Smooth muscle cell (in vitro differentiated cells): ENCODE results near the gene CBLB. TPM values are rescaled to one million over a fixed set of nuclear protein-coding genes. Genes with fewer than 3 reads are reported as not detected.
"Not testable (repeated sequence)": the region's sequence is repeated elsewhere in the genome, so short reads cannot be mapped to it uniquely, and the experiment has no call there.

Experiments
- DNase-seq: peaks from one replicate; lab custom pipeline; 2025; ENCODE audit not compliant: unreplicated experiment; lab: John Stamatoyannopoulos, UW
- H2AFZ ChIP-seq: fragments of 200-600 bp; sonication (generic); 2 replicates; pipeline ENCODE4 v1.6.0; 2016; ENCODE audit warnings: antibody characterized with exemption, low read depth, mild to moderate bottlenecking
- H3F3A ChIP-seq: fragments of 200-600 bp; sonication (generic); 2 replicates; pipeline ENCODE4 v1.6.0; 2017; ENCODE audit warnings: antibody characterized with exemption, low read depth
- H3K27ac ChIP-seq: fragments of 200-600 bp; sonication (generic); 2 replicates; pipeline ENCODE4 v1.5.1; 2016; ENCODE audit warnings: low read depth, mild to moderate bottlenecking
- H3K27me3 ChIP-seq: fragments of 200-600 bp; sonication (generic); 2 replicates; pipeline ENCODE4 v1.6.1; 2016; ENCODE audit warnings: low read depth, mild to moderate bottlenecking
- H3K36me3 ChIP-seq: fragments of 200-600 bp; sonication (generic); 2 replicates; pipeline ENCODE4 v1.5.1; 2016; ENCODE audit warnings: low read depth
- H3K4me1 ChIP-seq: fragments of 200-600 bp; sonication (generic); 2 replicates; pipeline ENCODE4 v1.5.1; 2016; ENCODE audit warnings: low read depth
- H3K4me2 ChIP-seq: fragments of 200-600 bp; sonication (generic); 2 replicates; pipeline ENCODE4 v1.6.0; 2016; ENCODE audit warnings: mild to moderate bottlenecking
- H3K4me3 ChIP-seq: fragments of 200-600 bp; sonication (generic); 2 replicates; pipeline ENCODE4 v1.5.1; 2016; ENCODE audit warnings: mild to moderate bottlenecking
- H3K79me2 ChIP-seq: fragments of 200-600 bp; sonication (generic); 2 replicates; pipeline ENCODE4 v1.6.0; 2016; ENCODE audit warnings: low read depth, mild to moderate bottlenecking
- H3K9ac ChIP-seq: fragments of 200-600 bp; sonication (generic); 2 replicates; pipeline ENCODE4 v1.6.0; 2016; ENCODE audit warnings: low read depth
- H3K9me3 ChIP-seq: fragments of 200-600 bp; sonication (generic); replicated peaks from 2 replicates; pipeline ENCODE4 v1.5.1; 2016; ENCODE audit warnings: low read depth
- H4K20me1 ChIP-seq: fragments of 200-600 bp; sonication (generic); 2 replicates; pipeline ENCODE4 v1.6.0; 2016; ENCODE audit warnings: low read depth
- WGBS: methylation state at CpG from one replicate; pipeline ENCODE4 v1.1.7; 2016; ENCODE audit warnings: low lambda C conversion rate; 5-methylcytosine and 5-hydroxymethylcytosine counted together
- polyA plus RNA-seq: library from polyadenylated mRNA; unstranded; fragments of >200 nt; fragmentation: Nextera tagmentation; extraction: Ambion mirVana; gene quantifications from 2 replicates; pipeline ENCODE4 v1.2.1, GENCODE V29; 2016
- total RNA-seq: library from RNA; depleted of rRNA; stranded (reverse); fragments of >200 nt; gene quantifications from 2 replicates; pipeline ENCODE4 v1.2.3, GENCODE V29; 2014
- TF ChIP-seq, protein P1 (sequence below): fragments of 200-600 bp; sonication (generic); IDR thresholded peaks from 2 replicates; pipeline ENCODE4 v1.5.1; 2017; ENCODE audit warnings: borderline replicate concordance, mild to moderate bottlenecking, antibody characterized with exemption; ENCODE audit not compliant: insufficient read depth, poor library complexity, severe bottlenecking

Gene CBLB
- total and polyA plus RNA-seq, 2 experiments from 2014 or later, result 13.9 to 38.9 TPM

DNA sequence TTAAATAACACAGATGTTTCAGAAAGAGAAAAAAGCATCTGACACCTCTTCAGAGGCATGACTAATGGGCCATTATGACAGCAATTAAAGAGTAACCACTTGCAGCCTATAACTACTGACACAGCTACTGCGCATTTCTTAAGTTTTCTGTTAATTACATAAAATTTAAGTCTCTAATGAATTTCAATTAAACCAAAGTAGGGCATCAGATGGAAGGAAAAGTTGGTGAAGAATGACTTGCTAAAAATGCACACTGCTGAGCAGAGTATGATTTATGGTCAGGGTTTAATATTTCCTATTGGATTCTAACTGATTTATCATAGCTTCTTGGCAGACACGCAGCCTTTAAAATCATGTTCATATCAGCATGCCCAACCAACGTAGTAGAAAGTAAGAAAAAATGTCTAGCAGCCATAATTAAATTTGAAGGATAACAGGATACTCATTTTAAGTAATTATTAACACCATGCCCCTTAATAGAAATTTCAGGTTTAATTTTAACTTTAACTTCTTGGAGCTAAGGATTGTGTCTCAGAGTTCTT is 140.0 kb downstream of the CBLB start:
- H3K4me1 ChIP-seq, result no peaks in the 10 kb centered on the region
- no peaks in the 10 kb centered on the region for H4K20me1 ChIP-seq
- H3K79me2 ChIP-seq, result no peaks in the 10 kb centered on the region
- no peak overlapping the region for H3K4me3 ChIP-seq
- H2AFZ ChIP-seq, result no peak overlapping the region
- H3K27me3 ChIP-seq, result no peaks in the 10 kb centered on the region
- TF ChIP-seq, protein P1, sequence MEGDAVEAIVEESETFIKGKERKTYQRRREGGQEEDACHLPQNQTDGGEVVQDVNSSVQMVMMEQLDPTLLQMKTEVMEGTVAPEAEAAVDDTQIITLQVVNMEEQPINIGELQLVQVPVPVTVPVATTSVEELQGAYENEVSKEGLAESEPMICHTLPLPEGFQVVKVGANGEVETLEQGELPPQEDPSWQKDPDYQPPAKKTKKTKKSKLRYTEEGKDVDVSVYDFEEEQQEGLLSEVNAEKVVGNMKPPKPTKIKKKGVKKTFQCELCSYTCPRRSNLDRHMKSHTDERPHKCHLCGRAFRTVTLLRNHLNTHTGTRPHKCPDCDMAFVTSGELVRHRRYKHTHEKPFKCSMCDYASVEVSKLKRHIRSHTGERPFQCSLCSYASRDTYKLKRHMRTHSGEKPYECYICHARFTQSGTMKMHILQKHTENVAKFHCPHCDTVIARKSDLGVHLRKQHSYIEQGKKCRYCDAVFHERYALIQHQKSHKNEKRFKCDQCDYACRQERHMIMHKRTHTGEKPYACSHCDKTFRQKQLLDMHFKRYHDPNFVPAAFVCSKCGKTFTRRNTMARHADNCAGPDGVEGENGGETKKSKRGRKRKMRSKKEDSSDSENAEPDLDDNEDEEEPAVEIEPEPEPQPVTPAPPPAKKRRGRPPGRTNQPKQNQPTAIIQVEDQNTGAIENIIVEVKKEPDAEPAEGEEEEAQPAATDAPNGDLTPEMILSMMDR, result no peak
- no peak overlapping the region for H3K9ac ChIP-seq
- 68% methylated on average over 3 of the region's 3 CpGs for WGBS
- peaks cover 19% of the 10 kb centered on the region for H3K36me3 ChIP-seq
- no peak overlapping the region for H3K4me2 ChIP-seq
- no peaks in the 10 kb centered on the region for H3F3A ChIP-seq
- H3K9me3 ChIP-seq, result no peaks in the 10 kb centered on the region
- no peak overlapping the region for H3K27ac ChIP-seq
- DNase-seq, result no peak

GRCh38 chr3:105727036-105727435 is 141.8 kb downstream of the CBLB start:
- H3K4me1 ChIP-seq, H3K4me2 ChIP-seq, DNase-seq, H3K79me2 ChIP-seq, H3K9me3 ChIP-seq, H3K9ac ChIP-seq, H3F3A ChIP-seq, H3K27ac ChIP-seq, H3K27me3 ChIP-seq, H2AFZ ChIP-seq, H4K20me1 ChIP-seq, H3K4me3 ChIP-seq: not testable (repeated sequence)
- peaks cover 19% of the 10 kb centered on the region for H3K36me3 ChIP-seq
- WGBS, result 100% methylated on average over 3 of the region's 3 CpGs

- Histone ChIP-seq H3K27me3 (no peaks in the 10 kb centered on the region), H3K4me3 (no peak overlapping the region), H3K27ac (no peak overlapping the region), H4K20me1 (no peaks in the 10 kb centered on the region), H2AFZ (no peak overlapping the region), H3K4me2 (no peak overlapping the region), H3K79me2 (no peaks in the 10 kb centered on the region), H3K36me3 (peaks cover 24% of the 10 kb centered on the region), H3K9ac (no peak overlapping the region), H3K4me1 (no peaks in the 10 kb centered on the region), H3F3A (no peaks in the 10 kb centered on the region), H3K9me3 (no peaks in the 10 kb centered on the region)
- TF ChIP-seq, protein P1, result no peak
- WGBS, result 91% methylated on average over 3 of the region's 3 CpGs
- no peak for DNase-seq
These were observed 145.8 kb downstream of the CBLB start for GRCh38 chr3:105722943-105723556.

DNA sequence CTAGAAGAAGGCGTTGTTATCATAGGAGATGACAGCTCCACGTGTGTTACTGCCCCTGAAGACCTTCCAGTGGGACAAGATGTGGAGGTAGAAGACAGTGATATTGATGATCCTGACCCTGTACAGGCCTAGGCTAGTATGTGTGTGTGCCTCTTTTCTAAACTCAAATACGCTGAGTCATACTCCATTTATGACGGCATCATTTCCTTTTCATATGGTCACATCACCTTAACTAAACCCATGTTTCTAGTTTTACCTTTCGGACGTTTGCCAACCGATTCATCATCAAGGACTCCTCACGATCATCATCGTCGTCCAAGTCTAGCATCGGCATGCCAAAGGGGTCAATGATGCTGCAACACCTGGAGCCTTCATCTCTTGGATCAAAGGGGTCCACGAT is 149.0 kb downstream of the CBLB start:
- Histone ChIP-seq H3K9me3 (no peaks in the 10 kb centered on the region), H3K9ac (no peak overlapping the region), H3F3A (no peaks in the 10 kb centered on the region), H4K20me1 (no peaks in the 10 kb centered on the region), H3K79me2 (no peaks in the 10 kb centered on the region), H3K27ac (no peak overlapping the region), H3K27me3 (no peaks in the 10 kb centered on the region), H3K4me1 (no peaks in the 10 kb centered on the region), H2AFZ (no peak overlapping the region), H3K4me2 (no peak overlapping the region), H3K36me3 (peaks cover 11% of the 10 kb centered on the region), H3K4me3 (no peak overlapping the region)
- DNase-seq, result no peak
- TF ChIP-seq, protein P1, result no peak
- 95% methylated on average over 12 of the region's 12 CpGs for WGBS
